SJCRH30 (cell line): ENCODE data around the gene DAG1. TPM values are rescaled to one million over a fixed set of nuclear protein-coding genes. Genes with fewer than 3 reads are reported as not detected.
"Not testable (repeated sequence)": the region's sequence is repeated elsewhere in the genome, so short reads cannot be mapped to it uniquely, and the experiment has no call there.

Experiments
- DNase-seq, 2 experiments: peaks; one replicate each; pipeline ENCODE4 v3.0.0-alpha.2; 2015 to 2020
- H3K27ac ChIP-seq: fragments of 250-450 bp; sonication (Bioruptor Pico); 2 replicates; pipeline ENCODE4 v1.5.1; 2020; ENCODE audit warnings: mild to moderate bottlenecking, moderate library complexity
- H3K27me3 ChIP-seq: fragments of 250-450 bp; sonication (Bioruptor Pico); 2 replicates; pipeline ENCODE4 v1.5.1; 2020; ENCODE audit warnings: mild to moderate bottlenecking, moderate library complexity
- H3K36me3 ChIP-seq: fragments of 250-450 bp; sonication (Bioruptor Pico); 2 replicates; pipeline ENCODE4 v1.5.1; 2020; ENCODE audit warnings: mild to moderate bottlenecking, moderate library complexity
- H3K4me1 ChIP-seq: fragments of 250-450 bp; sonication (Bioruptor Pico); 2 replicates; pipeline ENCODE4 v1.5.1; 2020; ENCODE audit warnings: mild to moderate bottlenecking, moderate library complexity
- H3K4me3 ChIP-seq: fragments of 250-450 bp; sonication (Bioruptor Pico); 2 replicates; pipeline ENCODE4 v1.5.1; 2020; ENCODE audit warnings: mild to moderate bottlenecking, moderate library complexity
- H3K9me3 ChIP-seq: fragments of 250-450 bp; sonication (Bioruptor Pico); replicated peaks from 2 replicates; pipeline ENCODE4 v1.5.1; 2020; ENCODE audit warnings: mild to moderate bottlenecking, moderate library complexity
- total RNA-seq: library from RNA; depleted of rRNA; stranded (reverse); fragments of >200 nt; shearing (Covaris generic); gene quantifications from 2 replicates; pipeline ENCODE4 v1.2.3, GENCODE V29; 2014

Gene DAG1
- total RNA-seq, 1 experiment from 2014 or later = 82.8 TPM

- peaks cover 12% of the 10 kb centered on the region for H3K4me1 ChIP-seq
- not testable (repeated sequence) for H3K4me3 ChIP-seq, H3K27ac ChIP-seq, DNase-seq, H3K9me3 ChIP-seq, H3K27me3 ChIP-seq, H3K36me3 ChIP-seq
Measured at GRCh38 chr3:49496845-49497244, 26.8 kb downstream of the DAG1 start.

- 0 out of 2 replicates have a peak, but pooled peaks cover 4% of the 10 kb centered on the region for H3K36me3 ChIP-seq
- H3K27me3 ChIP-seq = no peaks in the 10 kb centered on the region
- no peak for DNase-seq
- H3K4me3 ChIP-seq = no peak overlapping the region
- no peaks in the 10 kb centered on the region for H3K9me3 ChIP-seq
- peaks cover 12% of the 10 kb centered on the region for H3K4me1 ChIP-seq
- H3K27ac ChIP-seq = no peak overlapping the region
Measured at GRCh38 chr3:49497606-49498005, 27.5 kb downstream of the DAG1 start.

- no peaks in the 10 kb centered on the region for H3K9me3 ChIP-seq
- no peak for DNase-seq
- H3K4me1 ChIP-seq = peaks cover 12% of the 10 kb centered on the region
- H3K27me3 ChIP-seq = no peaks in the 10 kb centered on the region
- 0 out of 2 replicates have a peak, but pooled peaks cover 3% of the 10 kb centered on the region for H3K36me3 ChIP-seq
- H3K4me3 ChIP-seq = no peak overlapping the region
- H3K27ac ChIP-seq = no peak overlapping the region
Measured at GRCh38 chr3:49498239-49498638, 28.2 kb downstream of the DAG1 start.

- Histone ChIP-seq H3K4me1 (peaks cover 12% of the 10 kb centered on the region), H3K4me3 (no peak overlapping the region), H3K9me3 (no peaks in the 10 kb centered on the region), H3K27ac (no peak overlapping the region), H3K27me3 (no peaks in the 10 kb centered on the region), H3K36me3 (no peaks in the 10 kb centered on the region)
- no peak for DNase-seq
Measured at GRCh38 chr3:49498648-49499047, 28.6 kb downstream of the DAG1 start.

- no peak for DNase-seq
- Histone ChIP-seq H3K9me3 (no peaks in the 10 kb centered on the region), H3K27ac (peak overlapping the region; percentile 93), H3K27me3 (no peaks in the 10 kb centered on the region), H3K4me3 (peak overlapping the region; percentile 5), H3K36me3 (no peaks in the 10 kb centered on the region), H3K4me1 (peaks cover 12% of the 10 kb centered on the region)
Measured at GRCh38 chr3:49500205-49500731, 30.2 kb downstream of the DAG1 start.

DNA sequence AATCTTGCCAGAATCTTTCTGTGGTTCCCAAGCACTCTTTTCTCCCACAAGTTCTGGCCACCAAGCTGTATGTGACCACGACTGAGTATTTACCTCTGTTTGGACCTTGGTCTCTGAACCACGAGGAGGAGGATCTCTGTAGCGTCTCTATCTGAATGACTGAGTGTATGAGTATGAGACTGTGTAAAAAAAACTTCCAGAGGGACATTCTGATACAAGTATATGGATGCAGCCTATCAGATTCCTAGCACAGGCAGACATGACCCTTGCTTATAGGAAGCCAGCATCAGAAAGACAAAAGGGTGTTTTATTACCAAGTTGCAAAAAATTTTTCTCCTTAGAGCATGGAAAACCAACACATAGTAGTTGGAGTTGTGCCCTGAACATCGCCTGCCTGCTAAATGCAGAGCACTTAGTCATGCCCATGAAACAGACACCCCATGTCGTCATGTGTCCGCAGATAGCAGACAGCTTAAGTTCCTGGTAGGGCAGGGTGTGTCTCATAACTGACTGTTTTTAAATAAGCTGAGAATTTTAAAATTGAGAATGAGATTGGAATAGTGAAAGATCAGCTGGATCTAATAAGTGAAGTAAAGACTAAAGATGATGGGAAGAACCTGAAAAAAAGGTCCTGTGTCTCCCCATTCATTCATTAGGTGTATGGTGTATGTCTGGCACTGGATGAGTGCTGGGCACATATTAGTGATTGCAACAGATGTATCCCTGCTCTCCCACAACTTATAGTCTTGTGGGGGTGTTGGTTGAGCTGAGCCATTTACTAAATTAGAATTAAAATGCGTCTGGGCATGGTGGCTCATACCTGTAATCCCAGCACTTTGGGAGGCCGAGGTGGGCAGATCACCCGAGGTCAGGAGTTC is 30.9 kb downstream of the DAG1 start:
- DNase-seq = peak; percentile 84 to 89
- Histone ChIP-seq H3K27me3 (no peaks in the 10 kb centered on the region), H3K4me3 (peak overlapping the region; percentile 5), H3K9me3 (no peaks in the 10 kb centered on the region), H3K27ac (peak overlapping the region; percentile 93), H3K4me1 (peaks cover 12% of the 10 kb centered on the region), H3K36me3 (no peaks in the 10 kb centered on the region)

GRCh38 chr3:49501842-49502241 is 31.8 kb downstream of the DAG1 start:
- H3K27me3 ChIP-seq = no peaks in the 10 kb centered on the region
- peaks cover 12% of the 10 kb centered on the region for H3K4me1 ChIP-seq
- DNase-seq = no peak
- peak overlapping the region; percentile 93 for H3K27ac ChIP-seq
- H3K4me3 ChIP-seq = no peak overlapping the region
- no peaks in the 10 kb centered on the region for H3K9me3 ChIP-seq
- no peaks in the 10 kb centered on the region for H3K36me3 ChIP-seq

DNA sequence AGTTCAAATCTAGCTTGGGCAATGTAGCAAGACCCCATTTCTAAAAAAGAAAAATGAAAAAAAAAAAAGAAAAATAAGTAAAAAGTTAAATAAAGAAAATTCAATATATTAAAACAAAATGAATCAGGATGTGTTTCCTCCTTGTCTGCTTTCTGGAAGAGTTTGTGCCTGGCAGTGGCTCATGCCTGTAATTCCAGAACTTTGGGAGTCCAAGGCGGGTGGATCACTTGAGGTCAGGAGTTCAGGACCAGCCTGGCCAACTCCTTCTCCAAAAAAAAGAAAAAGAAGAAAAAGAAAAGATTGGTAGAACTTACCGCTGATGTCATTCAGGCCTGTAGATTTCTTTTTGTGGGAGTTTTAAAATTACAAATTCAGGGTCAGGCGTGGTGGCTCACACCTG is 36.8 kb downstream of the DAG1 start:
- Histone ChIP-seq H3K36me3 (peaks cover 15% of the 10 kb centered on the region; the same call in 1 of the 2 replicates), H3K27ac (no peak overlapping the region), H3K27me3 (no peaks in the 10 kb centered on the region), H3K4me3 (no peak overlapping the region), H3K9me3 (no peaks in the 10 kb centered on the region), H3K4me1 (no peaks in the 10 kb centered on the region)
- DNase-seq = no peak

GRCh38 chr3:49509028-49509561 is 39.0 kb downstream of the DAG1 start:
- peaks cover 24% of the 10 kb centered on the region; the same call in 1 of the 2 replicates for H3K36me3 ChIP-seq
- DNase-seq = no peak
- no peaks in the 10 kb centered on the region for H3K9me3 ChIP-seq
- no peaks in the 10 kb centered on the region for H3K4me1 ChIP-seq
- H3K27me3 ChIP-seq = no peaks in the 10 kb centered on the region
- no peak overlapping the region for H3K27ac ChIP-seq
- no peak overlapping the region for H3K4me3 ChIP-seq

DNA sequence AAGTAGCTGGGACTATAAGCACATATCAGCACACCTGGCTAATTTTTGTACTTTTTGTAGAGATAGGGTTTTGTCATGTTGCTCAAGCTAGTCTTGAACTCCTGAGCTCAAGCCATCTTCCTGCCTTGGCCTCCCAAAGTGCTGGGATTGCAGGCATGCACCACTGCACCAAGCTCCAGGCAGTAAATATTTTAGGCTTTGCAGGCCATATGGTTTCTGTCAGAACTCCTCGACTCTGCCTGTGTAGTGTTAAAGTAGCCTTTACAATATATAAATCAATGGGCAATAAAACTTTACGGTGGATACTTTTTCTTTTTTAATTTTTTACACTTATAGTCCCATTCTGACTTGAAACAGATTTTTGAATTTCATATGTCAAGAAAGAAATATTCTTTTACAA is 41.6 kb downstream of the DAG1 start:
- Histone ChIP-seq H3K9me3 (no peaks in the 10 kb centered on the region), H3K4me3 (no peak overlapping the region), H3K36me3 (peaks cover 31% of the 10 kb centered on the region; the same call in 1 of the 2 replicates), H3K27ac (no peak overlapping the region), H3K27me3 (no peaks in the 10 kb centered on the region), H3K4me1 (no peaks in the 10 kb centered on the region)
- DNase-seq = no peak

- no peaks in the 10 kb centered on the region for H3K9me3 ChIP-seq
- no peaks in the 10 kb centered on the region for H3K4me1 ChIP-seq
- H3K4me3 ChIP-seq = no peak overlapping the region
- H3K27ac ChIP-seq = no peak overlapping the region
- no peak for DNase-seq
- H3K27me3 ChIP-seq = no peaks in the 10 kb centered on the region
- H3K36me3 ChIP-seq = peaks cover 36% of the 10 kb centered on the region; the same call in 1 of the 2 replicates
Measured at GRCh38 chr3:49512781-49513355, 42.8 kb downstream of the DAG1 start.

DNA sequence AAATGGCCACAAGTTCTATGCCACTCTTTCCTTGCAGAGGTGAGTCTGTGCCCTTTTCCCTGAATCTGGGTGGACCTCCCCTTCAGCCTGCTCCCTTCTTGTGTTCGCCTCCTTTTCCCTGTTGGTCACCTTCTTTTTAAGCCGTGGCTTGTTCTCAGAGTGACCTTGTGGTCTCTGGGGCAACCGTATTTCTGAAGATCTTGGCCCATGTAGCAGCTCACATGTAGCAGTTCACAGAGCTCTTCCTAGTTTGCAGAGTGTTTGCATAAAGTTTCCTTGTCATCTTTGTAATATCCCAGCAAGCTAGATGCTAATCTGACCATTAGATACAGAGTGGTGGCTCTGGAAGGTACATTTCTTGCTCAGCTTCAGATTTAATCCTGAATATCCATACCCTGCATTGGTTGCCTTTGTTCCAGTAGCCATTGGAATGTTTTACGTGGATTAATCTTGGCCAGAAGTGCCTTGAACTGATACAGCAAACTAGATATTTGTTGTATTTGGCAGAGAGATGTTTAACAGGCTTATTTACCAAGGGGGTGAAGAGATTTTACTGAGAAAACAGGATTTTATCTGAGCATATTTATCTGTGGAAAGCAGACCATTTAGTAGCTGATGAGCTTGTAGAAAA is 43.5 kb downstream of the DAG1 start:
- Histone ChIP-seq H3K4me3 (no peak overlapping the region), H3K36me3 (peaks cover 36% of the 10 kb centered on the region; the same call in 1 of the 2 replicates), H3K27ac (no peak overlapping the region), H3K9me3 (no peaks in the 10 kb centered on the region), H3K4me1 (peaks cover 2% of the 10 kb centered on the region), H3K27me3 (no peaks in the 10 kb centered on the region)
- no peak for DNase-seq

GRCh38 chr3:49518016-49518415 is 47.9 kb downstream of the DAG1 start:
- no peaks in the 10 kb centered on the region for H3K9me3 ChIP-seq
- no peak overlapping the region for H3K27ac ChIP-seq
- H3K27me3 ChIP-seq = no peaks in the 10 kb centered on the region
- H3K36me3 ChIP-seq = peaks cover 17% of the 10 kb centered on the region; the same call in 1 of the 2 replicates
- H3K4me1 ChIP-seq = peaks cover 18% of the 10 kb centered on the region
- DNase-seq = no peak
- H3K4me3 ChIP-seq = no peak overlapping the region

DNA sequence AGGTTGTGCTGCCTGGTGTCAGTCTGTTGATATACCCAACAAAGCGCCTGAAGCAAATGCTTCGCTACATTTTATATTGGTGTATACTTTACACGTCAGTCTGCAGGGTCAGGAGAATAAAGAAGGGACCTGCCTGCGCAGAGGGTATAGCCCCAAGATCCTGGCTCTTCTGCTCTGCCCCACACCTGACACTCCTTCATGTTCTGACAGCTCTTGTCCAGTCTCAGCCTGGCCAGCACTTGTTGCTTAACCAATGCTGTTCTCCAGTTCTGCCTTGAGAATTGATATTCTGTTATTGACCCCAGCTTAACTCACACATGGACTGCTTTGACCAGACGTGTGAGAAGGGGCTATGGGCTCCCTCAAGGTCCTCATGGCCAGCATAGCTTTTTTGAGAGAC is 48.4 kb downstream of the DAG1 start:
- H3K9me3 ChIP-seq = no peaks in the 10 kb centered on the region
- H3K4me3 ChIP-seq = no peak overlapping the region
- peak overlapping the region; percentile 61 for H3K27ac ChIP-seq
- peaks cover 17% of the 10 kb centered on the region; the same call in 1 of the 2 replicates for H3K36me3 ChIP-seq
- H3K27me3 ChIP-seq = no peaks in the 10 kb centered on the region
- peaks cover 18% of the 10 kb centered on the region for H3K4me1 ChIP-seq
- DNase-seq = no peak
